Aortic smooth muscle cell (primary cell): ENCODE measurements around the gene GAS2L3. TPM values are rescaled to one million over a fixed set of nuclear protein-coding genes. Genes with fewer than 3 reads are reported as not detected.

Experiments
- total RNA-seq: library from RNA; depleted of rRNA; stranded (reverse); fragments of >200 nt; gene quantifications from 2 replicates; pipeline ENCODE4 v1.2.3, GENCODE V29; 2014

GAS2L3 gene
- 17.7 and 19.3 TPM in 2 replicates for total RNA-seq

DNA sequence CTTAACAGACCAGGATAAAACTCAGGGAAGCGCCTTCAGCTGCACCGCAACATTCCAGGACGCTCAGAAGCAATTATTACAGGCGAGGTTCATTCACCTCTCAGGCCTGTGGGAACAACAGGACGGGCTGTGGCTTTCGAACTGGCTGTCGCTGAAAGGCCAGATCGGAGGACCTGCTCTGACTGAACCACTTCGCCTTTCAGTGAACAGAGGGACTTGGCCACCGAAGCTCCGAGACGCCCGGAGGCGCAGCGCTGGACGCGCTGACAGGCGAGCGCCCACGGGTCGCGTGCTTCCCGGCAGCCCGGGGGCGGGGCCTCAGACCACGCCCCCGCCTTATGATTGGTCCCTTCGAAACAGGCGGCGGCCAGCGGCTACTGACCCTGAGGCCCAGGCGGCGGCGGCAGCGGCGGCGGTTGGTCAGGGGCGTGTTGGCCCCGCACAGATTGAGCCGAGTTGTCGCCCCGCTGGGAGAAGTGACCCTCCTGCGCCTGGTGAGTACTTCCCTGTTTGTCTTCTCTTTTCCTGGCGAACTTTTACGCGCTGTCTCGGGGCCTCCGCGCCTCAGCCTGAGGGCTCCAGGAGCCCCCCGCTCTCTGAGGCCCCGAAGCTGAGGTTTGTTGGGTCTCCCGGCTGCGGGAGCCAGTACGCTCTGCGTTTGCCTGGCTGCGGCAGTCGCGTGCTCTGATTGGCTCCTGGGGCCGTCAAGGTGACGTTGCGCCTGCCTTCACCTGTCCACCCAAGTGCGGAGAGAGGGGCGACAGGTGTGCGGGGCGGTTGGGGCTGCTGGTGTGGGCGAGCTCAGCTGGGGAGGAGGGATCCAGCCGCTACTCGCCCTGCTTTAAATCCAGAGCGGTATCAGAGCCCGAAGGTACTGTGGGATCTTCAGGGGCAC lies at the start of gene GAS2L3:
GAS2L3 (plus strand) TSS at position 393 of the 895 bp plus-strand sequence. CDS start 21,221 bp downstream, outside the sequence.

Other genes with a start within 250 kb of the GAS2L3 start
- gene SLC17A8, start 216.6 kb upstream of the GAS2L3 start, total RNA-seq = not detected in 2 replicates
- not detected in 2 replicates for gene NR1H4, start 99.8 kb upstream of the GAS2L3 start, total RNA-seq
- not detected in 2 replicates for gene ANO4, start 221.1 kb downstream of the GAS2L3 start, total RNA-seq